GM21360 (cell line): ENCODE measurements around the gene HTR3D.
A peak's percentile ranks its signal among the peaks of the same experiment; 100 is the strongest.
"Not testable (repeated sequence)": the region's sequence is repeated elsewhere in the genome, so short reads cannot be mapped to it uniquely, and the experiment has no call there.

ENCODE experiments used
- ATAC-seq: cut with Tn5 transposase; IDR thresholded peaks from one replicate; pipeline ENCODE4 v1.9.1; 2021; ENCODE audit warnings: mild to moderate bottlenecking, moderate library complexity; ENCODE audit not compliant: unreplicated experiment

The HTR3D gene

GRCh38 chr3:184031187-184031792, at the start of gene HTR3D:
Gene HTR3D, plus strand, starts transcription at chr3:184031742. Its CDS starts 0 bp downstream, at chr3:184031742.
- ATAC-seq: no peak

- ATAC-seq: no peak
These were observed 49.4 kb upstream of the HTR3D start for GRCh38 chr3:183981990-183982644.

- ATAC-seq: no peak
These were observed 47.3 kb upstream of the HTR3D start for GRCh38 chr3:183984127-183984740.

GRCh38 chr3:183984749-183985729, 46.5 kb upstream of the HTR3D start:
- no peak for ATAC-seq

- no peak for ATAC-seq
These were observed 44.4 kb upstream of the HTR3D start for GRCh38 chr3:183987000-183987600.

- no peak for ATAC-seq
These were observed 43.2 kb upstream of the HTR3D start for GRCh38 chr3:183988216-183988790.

- ATAC-seq: no peak
These were observed 40.1 kb upstream of the HTR3D start for GRCh38 chr3:183991403-183991802.

- ATAC-seq: no peak
These were observed 29.8 kb upstream of the HTR3D start for GRCh38 chr3:184001761-184002160.

GRCh38 chr3:184002469-184002868, 29.1 kb upstream of the HTR3D start:
- ATAC-seq: no peak

- ATAC-seq: no peak
These were observed 28.2 kb upstream of the HTR3D start for GRCh38 chr3:184003187-184003967.

- no peak for ATAC-seq
These were observed 27.1 kb upstream of the HTR3D start for GRCh38 chr3:184004476-184004875.

- peak; percentile 89 for ATAC-seq
These were observed 25.5 kb upstream of the HTR3D start for GRCh38 chr3:184005941-184006507.

GRCh38 chr3:184007143-184007813, 24.3 kb upstream of the HTR3D start:
- ATAC-seq: not testable (repeated sequence)

GRCh38 chr3:184008161-184008560, 23.4 kb upstream of the HTR3D start:
- ATAC-seq: no peak

GRCh38 chr3:184011230-184011876, 20.2 kb upstream of the HTR3D start:
- no peak for ATAC-seq

GRCh38 chr3:184011937-184012889, 19.3 kb upstream of the HTR3D start:
- ATAC-seq: no peak

GRCh38 chr3:184015381-184016019, 16.0 kb upstream of the HTR3D start:
- no peak for ATAC-seq
